Eye (tissue), 1 donor: Measurements from ENCODE around the gene SIRPB2.

ENCODE experiments used
- DNase-seq: peaks from one replicate; pipeline ENCODE4 v3.0.0-alpha.2; 2015

The SIRPB2 gene

GRCh38 chr20:1438361-1438760, 52.9 kb downstream of the SIRPB2 start:
- DNase-seq = no peak

DNA sequence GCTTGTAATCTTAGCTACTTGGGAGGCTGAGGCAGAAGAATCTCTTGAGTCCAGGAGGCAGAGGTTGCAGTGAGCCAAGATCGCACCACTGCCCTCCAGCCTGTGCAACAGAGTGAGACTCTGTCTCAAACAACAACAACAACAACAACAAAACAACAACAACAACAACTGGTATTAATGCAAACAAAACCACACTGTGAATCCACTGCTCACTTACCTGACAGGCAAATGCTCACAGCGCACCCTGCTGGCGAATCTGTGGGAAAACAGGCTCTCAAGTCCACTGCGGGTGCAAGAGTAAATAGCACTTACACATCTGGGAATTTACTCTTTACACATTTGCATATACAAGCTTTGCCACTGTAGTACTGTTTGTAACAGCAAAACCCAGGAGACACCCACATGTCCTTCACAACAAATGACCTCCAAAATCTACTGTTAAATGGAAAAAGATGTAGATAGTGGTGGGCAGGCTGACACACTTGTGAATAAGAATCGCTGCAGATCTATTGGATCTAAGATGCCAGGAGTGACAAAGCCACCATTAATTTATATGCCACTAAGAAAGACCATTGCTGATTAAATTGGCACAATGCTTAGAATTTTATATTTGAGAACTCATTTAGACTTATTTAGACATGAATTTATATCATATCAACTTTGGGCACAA, 53.9 kb downstream of the SIRPB2 start:
- DNase-seq = peak; percentile 82

DNA sequence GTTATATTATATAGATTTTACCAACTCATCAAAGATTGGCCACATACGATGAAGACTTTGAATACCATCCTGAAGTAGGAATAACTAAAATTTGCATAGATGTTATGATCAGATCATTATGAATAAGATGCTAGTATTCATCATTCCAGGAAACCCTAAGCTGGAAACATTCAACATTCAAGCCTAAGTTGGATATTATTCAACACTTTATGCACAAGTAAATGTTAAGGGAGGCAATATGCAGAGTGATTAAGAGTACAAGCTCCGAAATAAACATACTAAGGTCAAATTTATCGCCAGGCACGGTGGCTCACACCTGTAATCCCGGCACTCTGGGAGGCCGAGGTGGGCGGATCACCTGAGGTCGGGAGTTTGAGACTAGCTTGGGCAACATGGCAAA, 55.0 kb downstream of the SIRPB2 start:
- DNase-seq = no peak

DNA sequence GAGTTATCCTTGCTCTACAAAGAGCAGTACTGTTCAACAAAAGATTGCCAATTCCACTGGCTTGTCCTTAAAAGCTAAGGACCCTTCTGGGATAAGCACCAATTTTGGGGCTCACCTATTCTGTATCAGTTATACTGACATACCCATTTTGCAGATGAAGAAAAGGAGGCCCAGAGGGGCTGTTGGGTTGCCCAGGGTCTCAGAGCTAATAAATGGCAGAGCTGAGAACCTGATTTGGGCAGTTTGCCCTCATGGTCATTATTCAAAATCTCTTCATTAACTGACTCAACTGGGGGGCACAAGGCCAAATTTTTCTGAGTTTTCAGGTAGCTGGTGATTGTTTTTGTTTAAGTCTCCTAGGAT, 55.9 kb downstream of the SIRPB2 start:
- no peak for DNase-seq

DNA sequence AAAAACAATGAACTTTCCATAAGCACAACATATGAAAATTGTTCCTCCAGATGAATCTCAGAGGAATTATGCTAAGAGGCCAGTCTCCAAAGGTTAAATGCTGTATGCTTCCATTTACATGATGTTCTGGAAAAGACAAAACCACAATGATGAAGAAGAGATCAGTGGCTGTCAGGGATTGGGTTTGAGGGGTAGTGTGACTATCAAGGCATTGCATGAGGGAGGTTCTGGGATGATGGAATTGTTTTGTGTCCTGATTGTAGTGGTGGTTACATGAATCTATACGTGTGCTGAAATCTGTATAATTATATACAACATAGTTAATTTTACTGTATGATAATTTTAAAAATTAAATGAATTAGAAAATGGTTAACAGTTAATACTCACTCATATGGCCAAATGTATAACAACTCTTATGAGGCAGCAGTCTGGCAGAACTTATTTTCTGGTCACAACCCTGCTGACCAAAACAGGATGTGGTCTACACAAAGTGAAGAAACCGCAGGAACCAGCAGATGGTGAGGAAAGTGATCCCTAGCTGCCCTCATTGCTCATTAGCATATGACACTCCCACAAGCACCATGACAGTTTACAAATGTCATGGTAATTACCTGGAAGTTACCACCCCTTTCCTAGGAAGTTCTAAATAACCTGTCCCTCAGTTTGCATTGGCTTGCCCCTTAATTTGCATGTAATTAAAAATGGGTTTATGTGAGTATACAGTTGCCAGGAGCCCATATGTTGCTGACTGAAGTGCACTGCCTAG, 56.5 kb downstream of the SIRPB2 start:
- no peak for DNase-seq

DNA sequence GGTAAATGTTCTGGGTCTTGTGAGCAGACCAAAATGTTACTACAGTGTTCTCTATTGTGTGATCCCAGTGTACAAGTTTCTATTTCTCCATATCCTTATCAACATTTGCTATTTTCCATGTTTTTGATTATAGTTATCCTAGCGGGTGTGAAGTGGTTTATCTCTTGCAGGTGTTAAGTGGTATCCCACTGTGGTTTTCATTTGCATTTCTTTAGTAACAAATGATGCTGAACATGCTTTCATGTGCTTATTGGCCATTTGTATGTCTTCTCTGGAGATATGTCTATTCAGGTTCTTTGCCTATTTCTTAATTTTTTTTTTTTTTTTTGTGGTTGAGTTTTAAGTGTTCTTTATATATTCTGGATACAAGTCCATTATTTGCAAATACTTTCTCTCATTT, 60.1 kb downstream of the SIRPB2 start:
- no peak for DNase-seq

DNA sequence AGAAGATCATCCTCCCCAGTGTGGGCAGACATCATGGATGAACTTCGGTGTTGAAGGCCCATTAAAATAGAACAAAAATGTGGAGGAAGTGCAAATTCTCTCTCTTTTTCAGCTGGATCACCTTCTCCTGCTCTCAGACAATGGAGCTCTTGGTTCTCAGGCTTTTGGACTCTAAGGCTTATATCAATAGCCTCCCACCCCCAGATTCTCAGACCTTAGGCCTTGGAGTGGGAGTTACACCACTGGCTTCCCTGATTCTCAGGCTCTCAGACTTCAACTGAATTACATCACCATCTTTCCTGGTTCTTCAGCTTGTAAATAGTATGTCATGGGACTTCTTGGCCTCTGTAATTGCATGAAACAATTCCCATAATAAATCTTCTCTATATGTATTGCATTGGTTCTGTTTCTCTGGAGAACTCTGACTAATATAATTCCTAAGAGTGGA, 61.2 kb downstream of the SIRPB2 start:
- DNase-seq = no peak

DNA sequence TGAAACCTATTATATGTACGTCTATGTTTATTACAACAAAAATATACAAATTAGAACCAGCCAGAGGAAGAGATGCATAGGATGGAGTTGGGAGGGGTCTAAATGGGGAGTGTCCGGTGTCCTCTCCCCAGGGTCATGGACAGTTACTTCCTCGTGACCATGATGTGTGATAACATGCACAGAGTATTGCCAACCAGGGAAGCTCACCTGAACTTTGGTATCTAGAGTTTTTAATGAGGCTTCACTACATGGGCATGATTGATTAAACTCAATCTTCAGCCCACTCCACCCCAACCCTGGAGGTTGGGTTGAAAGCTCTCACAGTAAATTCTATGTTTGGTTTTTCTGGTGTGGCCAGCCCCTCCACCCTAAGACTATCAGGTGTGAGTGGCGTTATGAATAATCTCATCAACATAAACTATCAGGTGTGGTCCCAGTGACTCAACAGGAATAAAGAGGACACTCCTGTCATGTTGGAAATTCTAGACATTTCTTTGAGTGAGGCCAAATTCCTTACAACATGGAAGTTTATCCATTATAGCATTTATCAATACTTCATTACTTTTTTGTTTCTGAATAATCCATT, 62.0 kb downstream of the SIRPB2 start:
- no peak for DNase-seq

GRCh38 chr20:1427457-1428054, 63.7 kb downstream of the SIRPB2 start:
- DNase-seq = peak; percentile 65

- no peak for DNase-seq
Observed at GRCh38 chr20:1426231-1426849, 64.9 kb downstream of the SIRPB2 start.
